HG03066 (cell line): ENCODE data around the gene AP1G1.
"Not testable (repeated sequence)": the region's sequence is repeated elsewhere in the genome, so short reads cannot be mapped to it uniquely, and the experiment has no call there.

Experiments
- ATAC-seq: cut with Tn5 transposase; IDR thresholded peaks from one replicate; pipeline ENCODE4 v1.9.1; 2021; ENCODE audit warnings: low read depth; ENCODE audit not compliant: unreplicated experiment

Gene AP1G1

GRCh38 chr16:71709229-71709781 is 99.3 kb downstream of the AP1G1 start:
- ATAC-seq: no peak

- ATAC-seq: no peak
These were observed 99.9 kb downstream of the AP1G1 start for GRCh38 chr16:71708696-71709095.

- ATAC-seq: no peak
These were observed 101.4 kb downstream of the AP1G1 start for GRCh38 chr16:71707199-71707598.

GRCh38 chr16:71706046-71706445 is 102.6 kb downstream of the AP1G1 start:
- no peak for ATAC-seq

GRCh38 chr16:71703333-71703732 is 105.3 kb downstream of the AP1G1 start:
- ATAC-seq: no peak

- ATAC-seq: no peak
These were observed 107.8 kb downstream of the AP1G1 start for GRCh38 chr16:71700831-71701230.

GRCh38 chr16:71698491-71698890 is 110.1 kb downstream of the AP1G1 start:
- ATAC-seq: no peak

- ATAC-seq: no peak
These were observed 115.5 kb downstream of the AP1G1 start for GRCh38 chr16:71693164-71693563.

GRCh38 chr16:71689901-71690300 is 118.7 kb downstream of the AP1G1 start:
- ATAC-seq: no peak

GRCh38 chr16:71687861-71688260 is 120.8 kb downstream of the AP1G1 start:
- no peak for ATAC-seq

GRCh38 chr16:71684280-71684679 is 124.4 kb downstream of the AP1G1 start:
- not testable (repeated sequence) for ATAC-seq

- no peak for ATAC-seq
These were observed 127.3 kb downstream of the AP1G1 start for GRCh38 chr16:71681360-71681759.
